ENCODE measurements around the gene TAAR6.

DNA sequence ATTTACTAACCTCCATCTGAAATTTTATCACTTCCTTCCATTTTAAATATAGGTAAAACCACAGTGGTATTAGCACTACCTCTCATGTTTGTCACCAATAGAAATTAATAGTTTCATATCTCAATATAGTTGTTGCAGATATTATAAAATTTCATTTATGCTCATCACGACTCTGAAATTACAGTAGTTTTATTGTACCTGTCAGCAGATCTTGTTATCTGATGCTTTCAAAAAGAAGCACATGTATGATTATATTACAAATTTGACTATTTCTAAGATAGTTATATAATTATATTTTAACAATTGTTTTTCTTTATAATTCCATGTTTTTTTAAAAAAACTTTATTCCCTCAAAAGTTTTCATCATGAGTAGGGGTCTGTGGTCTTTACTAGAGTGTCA lies 14.6 kb downstream of the TAAR6 start:
- TF ChIP-seq, protein P1, sequence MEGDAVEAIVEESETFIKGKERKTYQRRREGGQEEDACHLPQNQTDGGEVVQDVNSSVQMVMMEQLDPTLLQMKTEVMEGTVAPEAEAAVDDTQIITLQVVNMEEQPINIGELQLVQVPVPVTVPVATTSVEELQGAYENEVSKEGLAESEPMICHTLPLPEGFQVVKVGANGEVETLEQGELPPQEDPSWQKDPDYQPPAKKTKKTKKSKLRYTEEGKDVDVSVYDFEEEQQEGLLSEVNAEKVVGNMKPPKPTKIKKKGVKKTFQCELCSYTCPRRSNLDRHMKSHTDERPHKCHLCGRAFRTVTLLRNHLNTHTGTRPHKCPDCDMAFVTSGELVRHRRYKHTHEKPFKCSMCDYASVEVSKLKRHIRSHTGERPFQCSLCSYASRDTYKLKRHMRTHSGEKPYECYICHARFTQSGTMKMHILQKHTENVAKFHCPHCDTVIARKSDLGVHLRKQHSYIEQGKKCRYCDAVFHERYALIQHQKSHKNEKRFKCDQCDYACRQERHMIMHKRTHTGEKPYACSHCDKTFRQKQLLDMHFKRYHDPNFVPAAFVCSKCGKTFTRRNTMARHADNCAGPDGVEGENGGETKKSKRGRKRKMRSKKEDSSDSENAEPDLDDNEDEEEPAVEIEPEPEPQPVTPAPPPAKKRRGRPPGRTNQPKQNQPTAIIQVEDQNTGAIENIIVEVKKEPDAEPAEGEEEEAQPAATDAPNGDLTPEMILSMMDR (optimal IDR thresholded peaks at IDR 0.05 in 1 of 3, IDR thresholded peaks at IDR 0.05 in 1 of 3, conservative IDR thresholded peaks at IDR 0.05 in 1 of 3; ENCODE audit: extremely low read depth in 1 of 3, insufficient read depth in 2 of 3, low read length in 3 of 3), result no peak
- no peak for TF ChIP-seq EZH2 (IDR thresholded peaks at IDR 0.05; ENCODE audit: low read length)
